Measurements from ENCODE around the gene HNRNPU. TPM values are rescaled to one million over a fixed set of nuclear protein-coding genes. Genes with fewer than 3 reads are reported as not detected.

Gene HNRNPU
- total and polyA plus RNA-seq, 8 donors = 59.1 to 157 (median 112) TPM

DNA sequence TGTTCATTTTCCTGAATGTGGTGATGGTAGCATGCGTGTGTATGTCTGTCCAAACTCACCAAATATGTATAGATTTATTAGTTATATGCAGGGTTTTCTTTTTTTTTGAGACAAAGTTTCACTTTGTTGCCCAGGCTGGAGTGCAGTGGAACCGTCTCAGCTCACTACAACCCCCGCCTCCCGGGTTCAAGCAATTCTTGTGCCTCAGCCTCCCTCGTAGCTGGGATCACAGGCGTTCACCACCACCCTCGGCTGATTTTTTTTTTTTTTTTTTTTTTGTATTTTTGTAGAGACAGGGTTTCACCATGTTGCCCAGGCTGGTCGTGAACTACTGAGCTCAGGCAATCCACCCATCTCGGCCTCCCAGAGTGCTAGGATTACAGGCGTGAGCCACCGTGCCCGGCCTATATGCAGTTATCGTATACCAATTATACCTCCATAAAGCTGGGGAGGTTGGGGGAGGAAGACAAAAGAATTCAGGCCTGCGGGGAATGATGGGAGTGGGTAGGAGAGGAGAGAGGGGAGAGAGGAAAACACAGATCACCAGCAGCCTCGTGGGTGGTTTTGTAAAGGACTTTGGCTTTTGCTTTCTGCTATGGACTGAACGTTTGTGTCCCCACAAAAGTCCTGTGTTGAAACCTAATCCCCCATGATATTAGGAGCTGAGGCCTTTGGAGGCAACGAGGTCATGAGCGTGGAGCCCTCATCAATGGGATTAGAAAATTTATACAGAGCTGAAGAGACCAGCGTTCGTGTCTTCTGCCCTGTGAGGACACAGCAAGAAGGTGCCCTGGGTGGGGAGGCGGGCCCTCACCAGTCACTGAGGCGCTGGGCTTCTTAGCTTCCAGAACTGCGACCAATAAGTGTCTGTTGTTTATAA, 4.4 kb upstream of the HNRNPU start:
- TF ChIP-seq, protein P1, sequence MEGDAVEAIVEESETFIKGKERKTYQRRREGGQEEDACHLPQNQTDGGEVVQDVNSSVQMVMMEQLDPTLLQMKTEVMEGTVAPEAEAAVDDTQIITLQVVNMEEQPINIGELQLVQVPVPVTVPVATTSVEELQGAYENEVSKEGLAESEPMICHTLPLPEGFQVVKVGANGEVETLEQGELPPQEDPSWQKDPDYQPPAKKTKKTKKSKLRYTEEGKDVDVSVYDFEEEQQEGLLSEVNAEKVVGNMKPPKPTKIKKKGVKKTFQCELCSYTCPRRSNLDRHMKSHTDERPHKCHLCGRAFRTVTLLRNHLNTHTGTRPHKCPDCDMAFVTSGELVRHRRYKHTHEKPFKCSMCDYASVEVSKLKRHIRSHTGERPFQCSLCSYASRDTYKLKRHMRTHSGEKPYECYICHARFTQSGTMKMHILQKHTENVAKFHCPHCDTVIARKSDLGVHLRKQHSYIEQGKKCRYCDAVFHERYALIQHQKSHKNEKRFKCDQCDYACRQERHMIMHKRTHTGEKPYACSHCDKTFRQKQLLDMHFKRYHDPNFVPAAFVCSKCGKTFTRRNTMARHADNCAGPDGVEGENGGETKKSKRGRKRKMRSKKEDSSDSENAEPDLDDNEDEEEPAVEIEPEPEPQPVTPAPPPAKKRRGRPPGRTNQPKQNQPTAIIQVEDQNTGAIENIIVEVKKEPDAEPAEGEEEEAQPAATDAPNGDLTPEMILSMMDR (IDR thresholded peaks at IDR 0.05) = no peak
- ATAC-seq (no peak), FAIRE-seq (no peak), DNase-seq (no peak)
- whole genome bisulfite sequencing, 2 donors = 89 to 90% methylated on average over 23 of the region's 23 CpGs
- Histone ChIP-seq H3K27ac (no peak overlapping the region), H3K9me3 (no peaks in the 10 kb centered on the region), H3K4me1 (peaks cover 0 to 10% (median 5%) of the 10 kb centered on the region in 3 donors), H3K36me3 (no peaks in the 10 kb centered on the region), H3K27me3 (no peaks in the 10 kb centered on the region), H3K4me3 (no peak overlapping the region)
- intact Hi-C loops (cut with DNase I) = no loop called here

DNA sequence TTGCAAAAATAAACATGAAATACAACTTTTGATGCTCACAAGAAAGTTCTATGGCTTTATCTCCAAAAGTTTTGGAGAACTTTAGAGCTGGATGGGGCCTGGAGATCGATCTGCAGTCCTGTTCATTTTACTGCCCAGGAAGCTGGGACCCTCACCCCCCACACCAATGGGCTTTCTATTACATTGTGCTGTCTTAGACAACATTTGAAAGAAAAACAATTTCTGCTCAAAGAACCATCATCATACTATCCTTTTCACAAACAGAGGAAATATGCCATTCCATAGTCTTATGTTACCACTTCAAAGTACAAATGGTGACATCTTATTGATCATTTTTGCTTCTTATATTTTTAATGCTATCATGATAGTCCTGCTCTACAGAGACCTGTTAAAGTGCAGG, 2.0 kb upstream of the HNRNPU start:
- H3K27me3 ChIP-seq = no peaks in the 10 kb centered on the region
- DNase-seq (no peak), ATAC-seq (no peak), FAIRE-seq (no peak)
- no peaks in the 10 kb centered on the region for H3K36me3 ChIP-seq
- 97 to 98% methylated on average over 1 of the region's 1 CpG for WGBS, 2 donors
- H3K27ac ChIP-seq = no peak overlapping the region
- H3K4me1 ChIP-seq = peaks cover 0 to 10% (median 8%) of the 10 kb centered on the region in 3 donors
- TF ChIP-seq, protein P1 (IDR thresholded peaks at IDR 0.05) = no peak
- intact Hi-C loops (cut with DNase I) = no loop called here
- no peaks in the 10 kb centered on the region for H3K9me3 ChIP-seq
- H3K4me3 ChIP-seq = no peak overlapping the region

DNA sequence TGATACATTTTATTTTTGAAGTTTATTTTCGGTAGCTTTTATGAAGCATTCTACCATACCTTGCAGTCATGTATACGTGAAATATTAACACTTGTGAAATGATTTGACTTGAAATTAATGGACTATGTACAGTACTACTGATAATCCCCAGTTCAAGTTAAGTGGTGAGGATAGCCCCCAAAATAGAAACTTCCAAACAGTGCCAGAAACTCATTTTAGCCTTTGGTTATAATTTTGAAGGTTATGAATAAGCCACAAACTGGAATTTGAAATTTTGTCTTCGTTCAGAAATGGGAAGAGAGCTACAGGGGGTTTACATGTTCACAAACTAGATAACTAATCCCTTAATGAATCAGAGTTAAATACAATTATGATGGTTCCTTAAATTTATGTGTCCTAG, 1.5 kb upstream of the HNRNPU start:
- intact Hi-C loops (cut with DNase I) = no loop called here
- DNase-seq = no peak
- H3K27ac ChIP-seq = peak overlapping the region in 2 of 4 donors; percentile 99 to 100
- no peaks in the 10 kb centered on the region for H3K27me3 ChIP-seq
- no peak overlapping the region for H3K4me3 ChIP-seq
- TF ChIP-seq, protein P1 (IDR thresholded peaks at IDR 0.05) = no peak
- peaks cover 3 to 14% (median 10%) of the 10 kb centered on the region in 3 donors for H3K4me1 ChIP-seq
- no peak for ATAC-seq
- no peaks in the 10 kb centered on the region for H3K36me3 ChIP-seq
- FAIRE-seq = no peak
- no peaks in the 10 kb centered on the region for H3K9me3 ChIP-seq
- WGBS, 2 donors = 73 to 88% methylated on average over 3 of the region's 3 CpGs

DNA sequence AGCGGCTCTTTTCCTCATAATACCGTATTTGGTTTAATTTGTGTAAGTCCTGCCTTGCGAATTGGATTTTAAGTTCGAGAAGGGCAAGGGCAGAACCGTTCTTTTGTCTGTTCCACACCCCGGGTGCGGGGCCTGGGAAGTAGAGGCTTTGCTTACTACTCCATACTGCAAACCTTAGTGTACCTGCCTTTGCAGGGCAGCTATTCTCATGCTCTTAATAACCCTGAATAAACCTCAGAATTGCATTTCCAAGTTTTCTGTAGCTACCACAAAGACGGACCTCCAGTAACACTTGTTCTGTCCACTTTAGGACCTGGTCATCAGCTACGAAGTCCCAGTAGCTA, 657 bp upstream of the HNRNPU start:
- TF ChIP-seq, protein P1 (IDR thresholded peaks at IDR 0.05) = no peak
- FAIRE-seq = no peak
- H3K27me3 ChIP-seq = no peaks in the 10 kb centered on the region
- peak overlapping the region; percentile 96 to 100 (median 98) for H3K27ac ChIP-seq
- intact Hi-C loops (cut with DNase I) = no loop called here
- DNase-seq = peak in 3 of 6 donors; percentile 17 to 41 (median 35)
- WGBS, 2 donors = 10 to 11% methylated on average over 9 of the region's 9 CpGs
- peak in 1 of 4 donors; percentile 5 for ATAC-seq
- peaks cover 11 to 22% (median 15%) of the 10 kb centered on the region in 3 donors for H3K4me1 ChIP-seq
- peaks cover 1 to 3% (median 2%) of the 10 kb centered on the region in 3 donors for H3K36me3 ChIP-seq
- no peaks in the 10 kb centered on the region for H3K9me3 ChIP-seq
- H3K4me3 ChIP-seq = peak overlapping the region; percentile 6 to 99 (median 97)
